CD4-positive, alpha-beta T cell treated with Interleukin-1 beta for 1 hour (primary cell): ENCODE results near the gene GJB3.

Experiments used
- DNase-seq, 2 donors: peaks; one replicate each; pipeline ENCODE4 v3.0.0-alpha.2; 2020 to 2022

The GJB3 gene

DNA sequence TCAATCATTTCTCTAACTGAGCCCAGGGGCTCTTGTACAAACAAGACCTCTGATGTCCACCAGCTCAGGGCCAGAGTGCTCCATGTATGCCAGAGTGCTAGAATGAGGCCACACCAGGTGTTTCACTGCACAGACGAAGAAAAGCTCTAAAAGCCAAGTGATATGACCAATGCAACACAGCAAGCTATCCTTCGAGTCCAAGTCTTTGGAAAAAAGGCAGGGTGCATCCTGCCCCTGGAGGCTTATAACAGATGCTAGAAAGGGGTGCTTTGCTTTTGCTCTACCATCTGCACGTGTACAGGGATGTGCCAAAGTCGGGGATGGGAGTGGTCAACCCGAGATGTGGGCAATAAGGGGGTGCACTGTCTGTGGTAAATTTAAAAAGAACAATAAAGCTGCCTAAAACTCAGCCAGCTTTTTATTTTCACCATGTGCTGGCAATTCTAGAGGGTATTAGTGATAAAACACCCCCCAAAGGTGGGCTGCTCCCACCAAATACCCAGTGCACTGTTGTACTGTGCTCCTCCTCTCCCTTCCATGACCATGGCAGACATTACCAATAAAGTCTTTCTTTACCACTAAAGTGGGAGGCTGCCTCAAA is 46.4 kb downstream of the GJB3 start:
- no peak for DNase-seq

DNA sequence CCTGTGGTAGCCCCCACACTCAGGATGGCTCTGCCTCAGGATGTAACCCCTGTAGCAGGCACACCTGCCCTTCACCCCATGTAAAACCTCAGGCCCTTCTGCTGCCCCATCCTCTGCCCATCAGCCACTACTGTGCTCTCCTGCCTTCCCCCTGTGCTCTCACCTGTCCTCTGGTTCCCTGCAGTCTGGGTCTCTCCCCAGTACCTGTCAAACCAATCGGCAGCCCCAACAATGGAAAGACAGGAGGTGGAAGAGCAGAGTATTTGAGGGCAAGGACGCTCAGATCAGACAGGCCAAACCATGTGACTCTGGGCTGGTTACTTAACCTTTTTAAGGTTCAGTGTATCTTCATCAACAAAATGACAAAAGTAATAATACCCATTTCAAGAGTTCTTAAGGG is 47.6 kb downstream of the GJB3 start:
- no peak for DNase-seq

- no peak for DNase-seq
Observed at GRCh38 chr1:34829250-34829649, 48.2 kb downstream of the GJB3 start.

GRCh38 chr1:34831721-34832246 is 50.8 kb downstream of the GJB3 start:
- DNase-seq, result no peak

- no peak for DNase-seq
Observed at GRCh38 chr1:34833711-34834110, 52.7 kb downstream of the GJB3 start.
